Peyer's patch (tissue), 4 donors: ENCODE results near the gene TLX1.

ENCODE experiments used
- CTCF ChIP-seq, 6 experiments: fragments of 450-650 bp in 4 of 6; fragments of 200-600 bp in 2 of 6; sonication (generic) in 1 of 6; IDR thresholded peaks; one replicate each; pipeline ENCODE4 v1.5.1; 2017 to 2019; ENCODE audit warnings: antibody characterized with exemption in 6 of 6, mild to moderate bottlenecking in 3 of 6, moderate library complexity in 1 of 6
- POLR2A ChIP-seq, 2 donors: fragments of 450-650 bp; IDR thresholded peaks; one replicate each; pipeline ENCODE4 v1.5.1; 2017; ENCODE audit warnings: antibody characterized with exemption in 2 of 2, mild to moderate bottlenecking in 2 of 2, moderate library complexity in 2 of 2

DNA sequence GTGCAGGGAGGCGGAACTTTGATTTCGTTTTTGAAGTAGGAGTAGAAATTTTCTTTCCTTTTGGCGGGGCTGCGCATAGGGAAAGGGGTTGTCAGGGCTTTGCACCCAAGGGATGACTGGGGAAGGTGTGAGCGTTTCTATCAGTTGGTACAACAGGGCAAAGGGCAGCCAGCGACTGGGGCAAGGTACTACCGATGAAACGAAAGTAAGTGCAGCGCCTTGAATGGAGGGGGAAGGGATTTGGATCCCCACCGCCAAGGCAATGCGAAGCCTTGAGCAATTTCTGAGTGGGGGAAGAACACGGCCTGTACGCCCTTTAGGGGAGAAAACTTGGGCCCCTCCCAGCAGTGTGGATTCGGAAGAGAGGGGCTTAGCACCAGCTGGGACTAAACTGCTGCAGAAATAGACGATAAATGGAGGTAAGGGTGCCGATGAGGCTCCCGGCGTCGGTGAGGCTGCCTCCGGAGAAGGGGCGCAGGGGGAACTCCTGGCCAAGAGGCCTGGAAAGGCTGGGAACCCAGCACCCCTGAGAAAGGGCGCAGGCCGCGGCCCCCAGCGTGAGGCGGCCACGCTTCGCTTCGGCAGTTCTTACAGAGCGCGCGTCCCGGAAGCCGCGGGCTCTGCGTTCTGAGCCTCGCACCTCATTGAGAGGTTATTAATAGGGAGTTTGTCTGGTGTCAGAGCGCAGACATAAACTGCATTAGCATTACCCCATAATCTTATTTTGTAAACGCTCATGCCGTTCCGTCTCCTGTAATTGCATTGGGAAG is 10.0 kb upstream of the TLX1 start:
- TF ChIP-seq POLR2A (IDR thresholded peaks at IDR 0.05): peak in 1 of 2 donors; percentile 33
- TF ChIP-seq CTCF (IDR thresholded peaks at IDR 0.05): no peak
